ENCODE measurements around the gene VLDLR. TPM values are rescaled to one million over a fixed set of nuclear protein-coding genes. Genes with fewer than 3 reads are reported as not detected.

The VLDLR gene
- total and polyA plus RNA-seq, 8 donors = 19.8 to 32.7 (median 25.9) TPM

GRCh38 chr9:2623288-2624050 lies 1.9 kb downstream of the VLDLR start:
- no peaks in the 10 kb centered on the region for H3K36me3 ChIP-seq
- intact Hi-C loops (cut with DNase I) = no loop called here
- DNase-seq = peak; percentile 60 to 82 (median 78)
- peaks cover 4 to 62% of the 10 kb centered on the region in 2 donors for H3K27me3 ChIP-seq
- no peak for TF ChIP-seq CTCF (IDR thresholded peaks at IDR 0.05)
- H3K27ac ChIP-seq = peak overlapping the region; percentile 76 to 86
- no peaks in the 10 kb centered on the region for H3K9me3 ChIP-seq
- peak; percentile 70 for ATAC-seq
- H3K4me1 ChIP-seq = peaks cover 0 to 28% of the 10 kb centered on the region in 2 donors
- peak overlapping the region; percentile 70 to 87 for H3K4me3 ChIP-seq

- peaks cover 4 to 62% of the 10 kb centered on the region in 2 donors for H3K27me3 ChIP-seq
- intact Hi-C loops (cut with DNase I) = no loop called here
Measured at GRCh38 chr9:2624051-2624682, 2.6 kb downstream of the VLDLR start.

GRCh38 chr9:2625427-2625826 lies 3.8 kb downstream of the VLDLR start:
- H3K36me3 ChIP-seq = no peaks in the 10 kb centered on the region
- H3K4me3 ChIP-seq = no peak overlapping the region
- H3K9me3 ChIP-seq = no peaks in the 10 kb centered on the region
- ATAC-seq (no peak), DNase-seq (no peak)
- H3K27me3 ChIP-seq = peaks cover 0 to 51% of the 10 kb centered on the region in 2 donors
- intact Hi-C loops (cut with DNase I) = no loop called here
- no peak for TF ChIP-seq CTCF (IDR thresholded peaks at IDR 0.05)
- H3K4me1 ChIP-seq = peaks cover 0 to 28% of the 10 kb centered on the region in 2 donors
- H3K27ac ChIP-seq = no peak overlapping the region

More at GRCh38 chr9:2624051-2624682, 2.6 kb downstream of the VLDLR start:
- Histone ChIP-seq H3K9me3 (no peaks in the 10 kb centered on the region), H3K4me1 (peaks cover 0 to 28% of the 10 kb centered on the region in 2 donors), H3K27ac (peak overlapping the region; percentile 76 to 86), H3K36me3 (no peaks in the 10 kb centered on the region), H3K4me3 (peak overlapping the region in 1 of 2 donors; percentile 70)
- TF ChIP-seq CTCF (IDR thresholded peaks at IDR 0.05) = no peak
- DNase-seq (no peak), ATAC-seq (no peak)

GRCh38 chr9:2628919-2629318 lies 7.3 kb downstream of the VLDLR start:
- no peak overlapping the region for H3K4me3 ChIP-seq
- peaks cover 0 to 4% of the 10 kb centered on the region in 2 donors for H3K4me1 ChIP-seq
- no peak for DNase-seq
- intact Hi-C loops (cut with DNase I) = no loop called here
- no peaks in the 10 kb centered on the region for H3K9me3 ChIP-seq
- H3K27me3 ChIP-seq = peaks cover 0 to 16% of the 10 kb centered on the region in 2 donors
- H3K27ac ChIP-seq = no peak overlapping the region
- no peak for ATAC-seq
- no peak for TF ChIP-seq CTCF (IDR thresholded peaks at IDR 0.05)
- no peaks in the 10 kb centered on the region for H3K36me3 ChIP-seq

- DNase-seq (no peak), ATAC-seq (peak; percentile 69)
- Histone ChIP-seq H3K36me3 (no peaks in the 10 kb centered on the region), H3K9me3 (no peaks in the 10 kb centered on the region), H3K27me3 (peaks cover 0 to 6% of the 10 kb centered on the region in 2 donors), H3K4me3 (no peak overlapping the region), H3K4me1 (no peaks in the 10 kb centered on the region), H3K27ac (no peak overlapping the region)
- intact Hi-C loops (cut with DNase I) = no loop called here
- no peak for TF ChIP-seq CTCF (IDR thresholded peaks at IDR 0.05)
Measured at GRCh38 chr9:2630158-2630557, 8.6 kb downstream of the VLDLR start.
